Endothelial cell of umbilical vein (primary cell): ENCODE data around the gene SMARCA4.

Experiments
- FOS ChIP-seq: IDR thresholded peaks from 2 replicates; pipeline ENCODE4 v1.6.1; 2011; ENCODE audit warnings: mild to moderate bottlenecking, low read length, moderate library complexity, borderline replicate concordance; ENCODE audit not compliant: insufficient read depth
- POLR2AphosphoS5 ChIP-seq: IDR thresholded peaks from 2 replicates; pipeline ENCODE4 v1.6.1; 2012; ENCODE audit warnings: low read depth, mild to moderate bottlenecking, control low read depth, low read length, moderate library complexity; ENCODE audit not compliant: insufficient read depth
- TF ChIP-seq, protein P1 (sequence below): IDR thresholded peaks from 2 replicates; pipeline ENCODE4 v1.6.1; 2011; ENCODE audit not compliant: insufficient read depth, insufficient read length

DNA sequence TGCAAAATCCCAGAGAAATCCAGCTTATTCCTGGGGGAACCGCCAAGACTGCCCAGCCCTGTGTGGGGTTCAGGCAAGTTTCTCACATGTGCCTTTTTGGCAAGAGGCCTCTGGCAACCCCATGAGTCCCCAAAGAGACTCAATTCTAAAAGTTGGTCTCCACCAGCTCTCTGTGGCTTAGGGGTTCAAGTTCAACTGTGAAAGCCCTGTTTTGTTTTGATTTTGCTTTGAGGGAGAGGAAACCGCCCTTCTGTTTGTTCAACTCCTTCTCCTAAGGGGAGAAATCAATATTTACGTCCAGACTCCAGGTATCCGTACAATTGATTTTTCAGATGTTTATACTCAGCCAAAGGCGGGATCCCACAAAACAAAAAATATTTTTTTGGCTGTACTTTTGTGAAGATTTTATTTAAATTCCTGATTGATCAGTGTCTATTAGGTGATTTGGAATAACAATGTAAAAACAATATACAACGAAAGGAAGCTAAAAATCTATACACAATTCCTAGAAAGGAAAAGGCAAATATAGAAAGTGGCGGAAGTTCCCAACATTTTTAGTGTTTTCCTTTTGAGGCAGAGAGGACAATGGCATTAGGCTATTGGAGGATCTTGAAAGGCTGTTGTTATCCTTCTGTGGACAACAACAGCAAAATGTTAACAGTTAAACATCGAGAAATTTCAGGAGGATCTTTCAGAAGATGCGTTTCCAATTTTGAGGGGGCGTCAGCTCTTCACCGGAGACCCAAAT, 127.8 kb downstream of the SMARCA4 start:
- TF ChIP-seq POLR2AphosphoS5, result no peak
- TF ChIP-seq, protein P1, sequence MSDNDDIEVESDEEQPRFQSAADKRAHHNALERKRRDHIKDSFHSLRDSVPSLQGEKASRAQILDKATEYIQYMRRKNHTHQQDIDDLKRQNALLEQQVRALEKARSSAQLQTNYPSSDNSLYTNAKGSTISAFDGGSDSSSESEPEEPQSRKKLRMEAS, result no peak
- no peak for TF ChIP-seq FOS
